Keratinocyte (primary cell): ENCODE data around the gene BTBD16. TPM values are rescaled to one million over a fixed set of nuclear protein-coding genes. Genes with fewer than 3 reads are reported as not detected.

Experiments
- DNase-seq: peaks from one replicate; pipeline ENCODE4 v3.0.0-alpha.2; 2011; ENCODE audit warnings: low read depth, missing footprints, low spot score
- FAIRE-seq: peaks from 2 replicates; lab custom pipeline; 2011; peaks lifted over from hg19 to GRCh38; lab: Jason Lieb, UNC
- H2AFZ ChIP-seq: 2 replicates; pipeline ENCODE4 v1.6.0; 2012; ENCODE audit warnings: low read length, control low read depth, inconsistent platforms; ENCODE audit not compliant: control insufficient read depth
- H3K27ac ChIP-seq: 2 replicates; pipeline ENCODE4 v1.5.1; 2011; ENCODE audit warnings: low read length; ENCODE audit not compliant: control insufficient read depth, insufficient read depth
- H3K27me3 ChIP-seq: 3 replicates; pipeline ENCODE4 v1.6.0; 2011; ENCODE audit warnings: low read length; ENCODE audit not compliant: control insufficient read depth, insufficient read depth; ENCODE audit errors: extremely low read depth
- H3K36me3 ChIP-seq, 2 experiments: 2 replicates in 1 of 2; 3 replicates in 1 of 2; pipeline ENCODE4 v1.5.1; 2011; ENCODE audit warnings: low read length in 2 of 2, mild to moderate bottlenecking in 1 of 2; ENCODE audit not compliant: control insufficient read depth in 2 of 2, insufficient read depth in 2 of 2; ENCODE audit errors: extremely low read depth in 1 of 2
- H3K4me1 ChIP-seq: 3 replicates; pipeline ENCODE4 v1.5.1; 2011; ENCODE audit warnings: low read length; ENCODE audit not compliant: control insufficient read depth, insufficient read depth; ENCODE audit errors: extremely low read depth
- H3K4me2 ChIP-seq: 3 replicates; pipeline ENCODE4 v1.6.0; 2011; ENCODE audit warnings: low read depth, low read length; ENCODE audit not compliant: control insufficient read depth, insufficient read depth; ENCODE audit errors: extremely low read depth
- H3K4me3 ChIP-seq, 3 experiments: fragments of 200-600 bp in 1 of 3; sonication (generic) in 1 of 3; 2 replicates in 2 of 3; 3 replicates in 1 of 3; pipeline ENCODE4 v1.5.1; 2011 to 2016; ENCODE audit warnings: low read length in 3 of 3, mild to moderate bottlenecking in 3 of 3, control low read depth in 2 of 3, inconsistent platforms in 1 of 3, low read depth in 1 of 3, mixed read lengths in 1 of 3, mixed run types in 1 of 3, moderate library complexity in 1 of 3; ENCODE audit not compliant: control insufficient read depth in 2 of 3, insufficient read depth in 2 of 3; ENCODE audit errors: extremely low read depth in 1 of 3
- H3K79me2 ChIP-seq: 2 replicates; pipeline ENCODE4 v1.6.0; 2012; ENCODE audit warnings: low read length; ENCODE audit not compliant: control insufficient read depth, insufficient read depth
- H3K9ac ChIP-seq: 3 replicates; pipeline ENCODE4 v1.6.0; 2011; ENCODE audit warnings: low read length; ENCODE audit not compliant: control insufficient read depth, insufficient read depth; ENCODE audit errors: extremely low read depth
- H3K9me1 ChIP-seq: 3 replicates; pipeline ENCODE4 v1.6.0; 2011; ENCODE audit warnings: low read length; ENCODE audit not compliant: control insufficient read depth, insufficient read depth; ENCODE audit errors: extremely low read depth
- H3K9me3 ChIP-seq: 2 replicates; pipeline ENCODE4 v1.5.1; 2012; ENCODE audit warnings: low read depth, low read length; ENCODE audit not compliant: control insufficient read depth
- H4K20me1 ChIP-seq: 3 replicates; pipeline ENCODE4 v1.6.0; 2011; ENCODE audit warnings: low read length; ENCODE audit not compliant: control insufficient read depth, insufficient read depth; ENCODE audit errors: extremely low read depth
- EZH2 ChIP-seq: IDR thresholded peaks from one replicate; pipeline ENCODE4 v1.6.1; 2012; ENCODE audit warnings: inconsistent platforms, mild to moderate bottlenecking, low read length, moderate library complexity
- dilution Hi-C: fragments of 300-500 bp; cut with MboI; formaldehyde crosslinking; loops from one replicate; pipeline ENCODE4 v1.7.0; 2020; ENCODE audit warnings: low sequenced_read_pairs; ENCODE audit not compliant: extremely low pct_ligation_motif_present
- polyA plus RNA-seq, 5 experiments: library from polyadenylated mRNA; depleted of rRNA in 3 of 5; stranded (reverse) in 3 of 5; stranded (forward) in 1 of 5; unstranded in 1 of 5; fragments of >200 nt; gene quantifications; 1 replicate in 1 of 5; 2 replicates in 3 of 5; 3 replicates in 1 of 5; pipeline versions ENCODE4 v1.2.1 to v1.2.3, GENCODE V29; 2011 to 2012; ENCODE audit warnings: missing spikeins in 2 of 5, low read depth in 1 of 5, low replicate concordance in 1 of 5
- TF ChIP-seq, protein P1 (sequence below), 3 experiments: IDR thresholded peaks in 1 of 3; conservative IDR thresholded peaks in 1 of 3; optimal IDR thresholded peaks in 1 of 3; 2 replicates in 2 of 3; 3 replicates in 1 of 3; pipeline versions ENCODE3 to v1.5.1; 2011; ENCODE audit warnings: low read length in 3 of 3, mild to moderate bottlenecking in 3 of 3, moderate library complexity in 2 of 3, control low read depth in 1 of 3, inconsistent platforms in 1 of 3; ENCODE audit not compliant: insufficient read depth in 2 of 3; ENCODE audit errors: extremely low read depth in 1 of 3

BTBD16 gene
- polyA plus RNA-seq, 1 donor (not counting 4 experiments of a cell fraction or from before 2014, with no cell fraction given): 4.9 TPM

DNA sequence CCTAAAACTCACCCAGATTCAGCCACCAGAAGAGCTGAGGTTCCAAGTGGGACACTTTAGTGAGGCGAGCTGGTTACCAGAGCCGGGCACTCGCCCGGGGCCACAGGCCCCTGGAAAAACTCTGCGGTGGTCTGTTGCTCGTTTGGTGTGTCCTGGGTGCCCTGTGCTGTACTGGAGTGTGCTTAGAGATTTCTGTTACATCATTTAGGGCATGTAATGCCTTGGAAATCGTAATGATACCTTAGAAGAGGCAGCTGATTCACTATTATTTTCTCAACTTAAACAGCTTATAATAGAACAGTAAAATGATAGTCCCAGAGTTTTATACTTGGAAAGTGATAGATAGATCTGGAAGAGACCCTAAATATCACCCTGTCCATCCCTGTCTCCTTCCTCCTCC lies 48.5 kb upstream of the BTBD16 start:
- FAIRE-seq (no peak), DNase-seq (no peak)
- no peak overlapping the region for H3K9ac ChIP-seq
- H2AFZ ChIP-seq: no peak overlapping the region
- H3K79me2 ChIP-seq: no peaks in the 10 kb centered on the region
- H3K27ac ChIP-seq: no peak overlapping the region
- H3K9me1 ChIP-seq: no peaks in the 10 kb centered on the region
- H3K4me1 ChIP-seq: no peaks in the 10 kb centered on the region
- no peak overlapping the region for H3K4me2 ChIP-seq
- H3K27me3 ChIP-seq: no peaks in the 10 kb centered on the region
- peaks cover 8 to 19% of the 10 kb centered on the region in 2 experiments for H3K36me3 ChIP-seq
- no peak overlapping the region for H3K4me3 ChIP-seq
- dilution Hi-C loops: no loop called here
- H3K9me3 ChIP-seq: no peaks in the 10 kb centered on the region
- TF ChIP-seq, protein P1, sequence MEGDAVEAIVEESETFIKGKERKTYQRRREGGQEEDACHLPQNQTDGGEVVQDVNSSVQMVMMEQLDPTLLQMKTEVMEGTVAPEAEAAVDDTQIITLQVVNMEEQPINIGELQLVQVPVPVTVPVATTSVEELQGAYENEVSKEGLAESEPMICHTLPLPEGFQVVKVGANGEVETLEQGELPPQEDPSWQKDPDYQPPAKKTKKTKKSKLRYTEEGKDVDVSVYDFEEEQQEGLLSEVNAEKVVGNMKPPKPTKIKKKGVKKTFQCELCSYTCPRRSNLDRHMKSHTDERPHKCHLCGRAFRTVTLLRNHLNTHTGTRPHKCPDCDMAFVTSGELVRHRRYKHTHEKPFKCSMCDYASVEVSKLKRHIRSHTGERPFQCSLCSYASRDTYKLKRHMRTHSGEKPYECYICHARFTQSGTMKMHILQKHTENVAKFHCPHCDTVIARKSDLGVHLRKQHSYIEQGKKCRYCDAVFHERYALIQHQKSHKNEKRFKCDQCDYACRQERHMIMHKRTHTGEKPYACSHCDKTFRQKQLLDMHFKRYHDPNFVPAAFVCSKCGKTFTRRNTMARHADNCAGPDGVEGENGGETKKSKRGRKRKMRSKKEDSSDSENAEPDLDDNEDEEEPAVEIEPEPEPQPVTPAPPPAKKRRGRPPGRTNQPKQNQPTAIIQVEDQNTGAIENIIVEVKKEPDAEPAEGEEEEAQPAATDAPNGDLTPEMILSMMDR (optimal IDR thresholded peaks at IDR 0.05 in 1 of 3, IDR thresholded peaks at IDR 0.05 in 1 of 3, conservative IDR thresholded peaks at IDR 0.05 in 1 of 3; ENCODE audit: extremely low read depth in 1 of 3, insufficient read depth in 2 of 3, low read length in 3 of 3): no peak
- no peak for TF ChIP-seq EZH2
- no peaks in the 10 kb centered on the region for H4K20me1 ChIP-seq

DNA sequence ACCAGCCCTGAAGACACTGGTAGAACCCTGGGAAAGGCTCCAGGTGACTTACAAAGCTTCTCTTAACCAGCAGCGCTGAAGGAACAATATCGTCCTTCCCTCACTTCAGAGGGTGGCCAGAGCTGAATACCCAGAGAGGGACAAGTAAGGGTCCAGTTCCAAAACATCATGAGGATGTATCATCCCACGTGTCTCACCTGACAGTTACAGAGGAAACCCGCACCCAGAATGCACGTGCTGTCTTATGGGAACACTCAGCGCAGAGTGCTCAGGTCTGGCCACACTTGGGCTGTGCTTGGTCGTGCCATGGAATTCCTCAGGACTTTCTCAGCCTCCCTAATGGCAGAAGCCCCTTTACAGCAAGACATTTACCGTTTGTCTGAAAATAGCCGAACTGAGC lies 46.9 kb upstream of the BTBD16 start:
- H3K9me3 ChIP-seq: no peaks in the 10 kb centered on the region
- H3K9me1 ChIP-seq: no peaks in the 10 kb centered on the region
- no peak overlapping the region for H3K9ac ChIP-seq
- H3K4me3 ChIP-seq: no peak overlapping the region
- FAIRE-seq: no peak
- H2AFZ ChIP-seq: no peak overlapping the region
- H3K4me1 ChIP-seq: no peaks in the 10 kb centered on the region
- H3K79me2 ChIP-seq: no peaks in the 10 kb centered on the region
- H3K27me3 ChIP-seq: no peaks in the 10 kb centered on the region
- no peak for TF ChIP-seq EZH2
- TF ChIP-seq, protein P1 (optimal IDR thresholded peaks at IDR 0.05 in 1 of 3, IDR thresholded peaks at IDR 0.05 in 1 of 3, conservative IDR thresholded peaks at IDR 0.05 in 1 of 3; ENCODE audit: extremely low read depth in 1 of 3, insufficient read depth in 2 of 3, low read length in 3 of 3): no peak
- dilution Hi-C loops: no loop called here
- no peaks in the 10 kb centered on the region for H4K20me1 ChIP-seq
- H3K4me2 ChIP-seq: no peak overlapping the region
- peaks cover 9 to 26% of the 10 kb centered on the region in 2 experiments for H3K36me3 ChIP-seq
- H3K27ac ChIP-seq: no peak overlapping the region
- DNase-seq: no peak
